Mesenchymal stem cell (in vitro differentiated cells and primary cell): ENCODE data around the gene NUDT3.

Experiments used
- DNase-seq: peaks from one replicate; pipeline ENCODE4 v3.0.0-alpha.2; 2013
- H2AFZ ChIP-seq: one replicate; pipeline ENCODE4 v1.6.1; 2013; ENCODE audit warnings: low read depth, mild to moderate bottlenecking, control low read depth, inconsistent platforms, low read length, moderate library complexity
- H2AK5ac ChIP-seq: 2 replicates; pipeline ENCODE4 v1.6.1; 2013; ENCODE audit warnings: low read length, moderate library complexity, mild to moderate bottlenecking, inconsistent platforms; ENCODE audit not compliant: severe bottlenecking
- H2BK120ac ChIP-seq: one replicate; pipeline ENCODE4 v1.6.1; 2013; ENCODE audit warnings: low read depth, mild to moderate bottlenecking, inconsistent platforms, low read length, moderate library complexity
- H2BK12ac ChIP-seq, 2 experiments: one replicate each; pipeline ENCODE4 v1.6.1; 2013; ENCODE audit warnings: inconsistent platforms in 2 of 2, low read length in 2 of 2, mild to moderate bottlenecking in 2 of 2, moderate library complexity in 2 of 2, control low read depth in 1 of 2
- H2BK15ac ChIP-seq: one replicate; pipeline ENCODE4 v1.6.1; 2013; ENCODE audit warnings: mild to moderate bottlenecking, low read depth, inconsistent platforms; ENCODE audit not compliant: poor library complexity, severe bottlenecking
- H2BK5ac ChIP-seq: 2 replicates; pipeline ENCODE4 v1.6.1; 2013; ENCODE audit warnings: low read depth, mild to moderate bottlenecking, low read length, control low read depth, inconsistent platforms; ENCODE audit not compliant: poor library complexity, severe bottlenecking
- H3K14ac ChIP-seq, 2 experiments: one replicate each; pipeline ENCODE4 v1.6.1; 2013; ENCODE audit warnings: inconsistent platforms in 2 of 2, low read length in 2 of 2, control low read depth in 1 of 2, mild to moderate bottlenecking in 1 of 2, moderate library complexity in 1 of 2
- H3K18ac ChIP-seq, 2 experiments: one replicate each; pipeline ENCODE4 v1.6.1; 2013; ENCODE audit warnings: inconsistent platforms in 2 of 2, low read length in 2 of 2, control low read depth in 1 of 2, low read depth in 1 of 2, mild to moderate bottlenecking in 1 of 2
- H3K23ac ChIP-seq, 2 experiments: one replicate each; pipeline ENCODE4 v1.6.1; 2013; ENCODE audit warnings: inconsistent platforms in 2 of 2, low read length in 2 of 2, mild to moderate bottlenecking in 2 of 2, moderate library complexity in 2 of 2, control low read depth in 1 of 2
- H3K27ac ChIP-seq: 2 replicates; pipeline ENCODE4 v1.5.1; 2013; ENCODE audit warnings: mild to moderate bottlenecking, moderate library complexity, low read length, control low read depth, inconsistent platforms; ENCODE audit not compliant: poor library complexity, severe bottlenecking
- H3K27me3 ChIP-seq, 2 experiments: 2 replicates each; pipeline versions ENCODE4 v1.6.1 to v1.7.0; 2013; ENCODE audit warnings: low read length in 2 of 2, mild to moderate bottlenecking in 2 of 2, moderate library complexity in 2 of 2, control low read depth in 1 of 2, inconsistent platforms in 1 of 2; ENCODE audit not compliant: control insufficient read depth in 1 of 2, insufficient read depth in 1 of 2
- H3K36me3 ChIP-seq, 2 experiments: 2 replicates each; pipeline versions ENCODE4 v1.6.1 to v1.7.0; 2013; ENCODE audit warnings: low read length in 2 of 2, control low read depth in 1 of 2, inconsistent platforms in 1 of 2, low read depth in 1 of 2, mild to moderate bottlenecking in 1 of 2; ENCODE audit not compliant: insufficient read depth in 2 of 2, control insufficient read depth in 1 of 2
- H3K4ac ChIP-seq, 2 experiments: one replicate each; pipeline ENCODE4 v1.6.1; 2013; ENCODE audit warnings: inconsistent platforms in 2 of 2, low read length in 2 of 2, mild to moderate bottlenecking in 2 of 2, moderate library complexity in 2 of 2, control low read depth in 1 of 2, low read depth in 1 of 2
- H3K4me1 ChIP-seq: 2 replicates; pipeline ENCODE4 v1.6.1; 2013; ENCODE audit warnings: low read depth, low read length, control low read depth; ENCODE audit not compliant: control insufficient read depth, insufficient read depth
- H3K4me2 ChIP-seq: 2 replicates; pipeline ENCODE4 v1.6.1; 2013; ENCODE audit warnings: low read length, mild to moderate bottlenecking, inconsistent platforms; ENCODE audit not compliant: poor library complexity, severe bottlenecking
- H3K4me3 ChIP-seq, 2 experiments: 2 replicates each; pipeline versions ENCODE4 v1.5.1 to v1.7.0; 2013; ENCODE audit warnings: low read length in 2 of 2, mild to moderate bottlenecking in 2 of 2, control low read depth in 1 of 2, low read depth in 1 of 2; ENCODE audit not compliant: insufficient read depth in 1 of 2
- H3K79me1 ChIP-seq: replicated peaks from 2 replicates; pipeline ENCODE4 v1.6.1; 2013; ENCODE audit warnings: mild to moderate bottlenecking, control low read depth, low read length, inconsistent platforms; ENCODE audit not compliant: poor library complexity, severe bottlenecking
- H3K9ac ChIP-seq: 2 replicates; pipeline ENCODE4 v1.7.0; 2013; ENCODE audit warnings: mild to moderate bottlenecking, low read length, moderate library complexity
- H3K9me3 ChIP-seq: 2 replicates; pipeline ENCODE4 v1.7.0; 2013; ENCODE audit warnings: mild to moderate bottlenecking, low read length; ENCODE audit not compliant: control insufficient read depth
- H4K8ac ChIP-seq: one replicate; pipeline ENCODE4 v1.6.1; 2013; ENCODE audit warnings: inconsistent platforms, mild to moderate bottlenecking, low read length, moderate library complexity
- H4K91ac ChIP-seq: one replicate; pipeline ENCODE4 v1.6.1; 2013; ENCODE audit warnings: mild to moderate bottlenecking, low read length, inconsistent platforms
- WGBS: methylation state at CpG from one replicate; pipeline ENCODE4 v1.1.7; 2013; ENCODE audit warnings: mixed read lengths; 5-methylcytosine and 5-hydroxymethylcytosine counted together

The NUDT3 gene

GRCh38 chr6:34240329-34241248 lies 151.9 kb downstream of the NUDT3 start:
- no peaks in the 10 kb centered on the region for H3K79me1 ChIP-seq
- H2BK15ac ChIP-seq, result no peak overlapping the region
- H3K4me1 ChIP-seq, result peaks cover 53% of the 10 kb centered on the region
- H2BK5ac ChIP-seq, result no peak overlapping the region
- no peak overlapping the region for H3K4me2 ChIP-seq
- no peak overlapping the region for H3K4ac ChIP-seq
- H3K4me3 ChIP-seq, result peak overlapping the region in 1 of 2 experiments; percentile 86
- DNase-seq, result no peak
- H2AFZ ChIP-seq, result no peak overlapping the region
- no peak overlapping the region for H3K18ac ChIP-seq
- WGBS, result 88% methylated on average over 21 of the region's 22 CpGs
- no peak overlapping the region for H3K14ac ChIP-seq
- no peak overlapping the region for H4K91ac ChIP-seq
- H2AK5ac ChIP-seq, result no peak overlapping the region
- no peak overlapping the region for H4K8ac ChIP-seq
- no peak overlapping the region for H3K27ac ChIP-seq
- no peak overlapping the region for H2BK120ac ChIP-seq
- no peaks in the 10 kb centered on the region for H3K27me3 ChIP-seq
- H2BK12ac ChIP-seq, result peak overlapping the region in 1 of 2 experiments; percentile 58
- peak overlapping the region; percentile 86 for H3K9ac ChIP-seq
- H3K9me3 ChIP-seq, result no peaks in the 10 kb centered on the region
- H3K36me3 ChIP-seq, result peaks cover 19 to 43% of the 10 kb centered on the region in 2 experiments
- no peak overlapping the region for H3K23ac ChIP-seq

- no peak overlapping the region for H3K14ac ChIP-seq
- H2AFZ ChIP-seq, result no peak overlapping the region
Observed at GRCh38 chr6:34239893-34240292, 152.6 kb downstream of the NUDT3 start.

DNA sequence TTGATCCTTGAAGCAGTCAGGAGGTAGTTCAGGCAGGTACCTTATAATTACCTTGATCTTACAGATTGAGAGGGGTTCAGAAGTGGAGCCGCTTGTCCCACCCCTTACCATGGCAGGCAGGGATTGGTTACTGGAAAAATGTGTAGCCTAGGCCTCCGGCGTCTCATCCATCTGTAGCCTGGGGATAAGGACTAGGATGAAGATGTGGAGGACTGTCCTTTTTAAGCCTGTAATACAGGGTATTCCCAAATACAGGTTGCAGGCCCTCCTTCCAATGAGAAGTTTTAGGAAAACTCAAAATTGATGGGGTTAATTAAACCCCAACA lies 153.0 kb downstream of the NUDT3 start:
- no peak overlapping the region for H3K23ac ChIP-seq
- 59% methylated on average over 3 of the region's 3 CpGs for WGBS
- H3K79me1 ChIP-seq, result no peaks in the 10 kb centered on the region
- DNase-seq, result no peak
- H2AK5ac ChIP-seq, result no peak overlapping the region
- no peak overlapping the region for H3K27ac ChIP-seq
- no peak overlapping the region for H4K91ac ChIP-seq
- H2BK120ac ChIP-seq, result no peak overlapping the region
- H3K9ac ChIP-seq, result peak overlapping the region; percentile 86
- no peak overlapping the region for H2BK5ac ChIP-seq
- H3K4ac ChIP-seq, result no peak overlapping the region
- no peak overlapping the region for H2BK15ac ChIP-seq
- H3K4me3 ChIP-seq, result peak overlapping the region in 1 of 2 experiments; percentile 86
- H3K27me3 ChIP-seq, result no peaks in the 10 kb centered on the region
- no peak overlapping the region for H2AFZ ChIP-seq
- no peaks in the 10 kb centered on the region for H3K9me3 ChIP-seq
- no peak overlapping the region for H3K18ac ChIP-seq
- peaks cover 53% of the 10 kb centered on the region for H3K4me1 ChIP-seq
- H3K14ac ChIP-seq, result no peak overlapping the region
- peaks cover 19 to 43% of the 10 kb centered on the region in 2 experiments for H3K36me3 ChIP-seq
- no peak overlapping the region for H3K4me2 ChIP-seq
- peak overlapping the region; percentile 7 for H4K8ac ChIP-seq
- no peak overlapping the region for H2BK12ac ChIP-seq

More at GRCh38 chr6:34239893-34240292, 152.6 kb downstream of the NUDT3 start:
- 80% methylated on average over 1 of the region's 2 CpGs for WGBS
- peak overlapping the region in 1 of 2 experiments; percentile 86 for H3K4me3 ChIP-seq
- H3K27me3 ChIP-seq, result no peaks in the 10 kb centered on the region
- no peaks in the 10 kb centered on the region for H3K9me3 ChIP-seq
- no peak overlapping the region for H3K4me2 ChIP-seq
- peak overlapping the region; percentile 41 for H4K91ac ChIP-seq
- peak overlapping the region; percentile 86 for H3K9ac ChIP-seq
- no peak overlapping the region for H2BK5ac ChIP-seq
- H2BK120ac ChIP-seq, result no peak overlapping the region
- no peak overlapping the region for H2BK12ac ChIP-seq
- H3K79me1 ChIP-seq, result no peaks in the 10 kb centered on the region
- no peak overlapping the region for H2BK15ac ChIP-seq
- H2AK5ac ChIP-seq, result peak overlapping the region; percentile 81
- peak overlapping the region in 1 of 2 experiments; percentile 48 for H3K23ac ChIP-seq
- no peak for DNase-seq
- peaks cover 19 to 43% of the 10 kb centered on the region in 2 experiments for H3K36me3 ChIP-seq
- no peak overlapping the region for H3K27ac ChIP-seq
- H3K18ac ChIP-seq, result no peak overlapping the region
- peaks cover 54% of the 10 kb centered on the region for H3K4me1 ChIP-seq
- no peak overlapping the region for H4K8ac ChIP-seq
- peak overlapping the region in 1 of 2 experiments; percentile 56 for H3K4ac ChIP-seq
